ENCODE results near the gene CEP97.
"Not testable (repeated sequence)": the region's sequence is repeated elsewhere in the genome, so short reads cannot be mapped to it uniquely, and the experiment has no call there.

The CEP97 gene

DNA sequence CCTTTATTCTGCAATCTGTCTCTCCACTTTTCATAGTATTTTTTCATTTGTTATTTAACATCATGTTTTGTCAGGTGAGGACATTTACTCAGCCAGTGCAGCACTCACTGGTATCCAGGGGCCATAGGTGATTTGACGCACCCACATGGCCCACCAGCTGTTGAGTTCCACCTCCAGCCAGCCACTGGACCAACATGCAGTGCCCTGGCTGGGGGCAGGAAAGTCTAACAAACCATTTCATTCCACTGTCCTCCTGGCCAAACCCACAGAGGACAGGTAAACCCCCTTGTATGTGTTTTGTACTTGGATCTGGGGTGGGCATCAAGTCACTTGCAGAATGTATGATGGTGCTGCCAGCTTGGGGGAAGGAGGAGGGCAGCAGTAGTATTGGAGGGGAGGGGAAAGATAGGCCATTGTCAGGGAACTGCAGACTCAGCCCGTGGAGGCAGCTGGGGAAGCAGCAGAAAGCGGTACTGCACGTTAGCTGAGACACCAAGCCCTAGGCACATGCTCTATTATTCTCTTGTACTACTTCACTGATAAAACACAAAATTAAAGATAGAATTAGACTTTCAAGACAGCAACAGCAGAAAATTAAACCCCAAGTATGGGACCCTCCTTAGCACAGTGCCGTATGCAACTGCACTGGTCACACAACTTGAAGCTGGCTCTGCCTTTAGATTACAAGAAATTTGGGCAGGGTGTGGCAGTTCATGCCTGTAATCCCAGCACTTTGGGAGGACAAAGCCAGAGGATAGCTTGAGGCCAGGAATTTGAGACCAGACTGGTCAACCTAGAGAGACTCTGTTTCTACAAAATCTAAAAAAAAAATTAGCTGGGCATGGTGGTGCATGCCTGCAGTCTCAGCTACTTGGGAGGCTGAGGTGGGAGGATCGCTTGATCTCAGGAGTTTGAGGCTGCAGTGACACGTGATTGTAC is 22.4 kb upstream of the CEP97 start:
- no peak for DNase-seq (ENCODE audit: low read depth in 4 of 4, low spot score in 1 of 4)

DNA sequence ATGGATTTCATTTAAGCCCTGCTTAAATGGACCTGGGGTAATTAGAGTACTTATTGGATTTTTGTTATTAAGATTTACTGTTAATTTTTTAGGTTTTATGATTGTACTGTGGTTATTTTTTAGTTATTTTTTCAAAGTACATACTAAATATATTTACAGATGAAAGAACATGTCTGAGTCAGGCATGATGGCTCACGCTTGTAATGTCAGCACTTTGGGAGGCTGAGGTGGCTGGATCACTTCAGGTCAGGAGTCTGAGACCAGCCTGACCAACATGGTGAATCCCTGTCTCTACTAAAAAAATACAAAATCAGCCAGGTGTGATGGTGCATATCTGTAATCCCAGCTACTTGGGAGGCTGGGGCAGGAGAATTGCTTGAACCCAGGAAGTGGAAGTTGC is 21.7 kb upstream of the CEP97 start:
- DNase-seq (ENCODE audit: low read depth in 4 of 4, low spot score in 1 of 4) = no peak

DNA sequence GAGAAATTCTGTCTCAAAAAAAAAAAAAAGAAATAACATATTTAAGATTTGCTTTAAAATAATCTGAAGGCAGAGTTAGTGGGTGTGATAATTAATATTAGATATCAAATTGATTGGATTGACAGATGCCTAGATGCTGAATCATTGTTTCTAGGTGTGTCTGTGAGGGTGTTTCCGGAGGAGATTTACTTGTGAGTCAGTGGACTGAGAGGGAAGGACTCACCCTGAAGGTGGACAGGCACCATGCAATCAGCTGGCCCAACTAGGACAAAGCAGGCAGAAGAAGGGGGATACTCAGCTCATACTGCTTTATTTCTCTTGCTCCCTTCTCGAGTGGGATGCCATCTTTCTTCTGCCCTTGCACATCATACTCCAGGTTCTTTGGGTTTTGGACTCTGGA is 21.2 kb upstream of the CEP97 start:
- no peak for DNase-seq (ENCODE audit: low read depth in 4 of 4, low spot score in 1 of 4)

GRCh38 chr3:101704639-101705038 is 19.8 kb upstream of the CEP97 start:
- DNase-seq (ENCODE audit: low read depth in 4 of 4, low spot score in 1 of 4) = not testable (repeated sequence)

DNA sequence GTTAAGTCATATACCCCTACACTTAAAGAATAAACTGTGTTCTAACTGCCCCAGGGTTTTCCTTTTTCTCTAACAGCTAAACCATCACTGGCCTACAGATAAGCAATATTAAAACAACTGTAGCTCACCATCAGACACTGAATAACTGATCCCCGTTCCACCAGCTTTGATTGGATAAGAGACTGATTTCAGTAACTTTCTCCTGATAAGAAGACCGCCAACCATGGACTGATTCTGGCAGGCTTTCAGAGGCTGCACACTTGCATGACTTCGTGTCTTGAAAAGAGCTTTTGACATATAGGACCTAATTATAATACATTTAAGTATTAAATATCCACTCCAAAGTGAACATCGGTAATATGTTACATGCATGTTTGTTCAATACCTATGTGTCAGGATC is 15.3 kb upstream of the CEP97 start:
- no peak for DNase-seq (ENCODE audit: low read depth in 4 of 4, low spot score in 1 of 4)

DNA sequence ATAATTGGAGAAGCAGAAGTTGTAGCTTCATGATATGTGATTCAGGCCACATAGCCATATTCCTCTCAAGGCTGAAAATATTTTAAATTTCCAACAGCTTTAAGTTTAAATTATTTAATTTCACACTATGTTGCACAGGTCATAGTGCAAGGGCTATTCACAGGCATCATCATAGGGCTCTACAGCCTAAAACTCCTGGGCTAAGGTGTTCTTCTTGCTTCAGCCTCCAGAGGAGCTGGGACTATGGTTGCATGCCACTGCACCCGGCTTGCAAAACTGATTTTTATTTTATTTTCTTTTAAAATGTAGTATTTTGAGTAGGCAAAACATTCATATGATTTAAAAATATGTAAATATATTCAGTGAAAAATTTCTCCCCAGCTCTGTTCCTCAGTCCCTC is 6.0 kb upstream of the CEP97 start:
- DNase-seq (ENCODE audit: low read depth in 4 of 4, low spot score in 1 of 4) = no peak

DNA sequence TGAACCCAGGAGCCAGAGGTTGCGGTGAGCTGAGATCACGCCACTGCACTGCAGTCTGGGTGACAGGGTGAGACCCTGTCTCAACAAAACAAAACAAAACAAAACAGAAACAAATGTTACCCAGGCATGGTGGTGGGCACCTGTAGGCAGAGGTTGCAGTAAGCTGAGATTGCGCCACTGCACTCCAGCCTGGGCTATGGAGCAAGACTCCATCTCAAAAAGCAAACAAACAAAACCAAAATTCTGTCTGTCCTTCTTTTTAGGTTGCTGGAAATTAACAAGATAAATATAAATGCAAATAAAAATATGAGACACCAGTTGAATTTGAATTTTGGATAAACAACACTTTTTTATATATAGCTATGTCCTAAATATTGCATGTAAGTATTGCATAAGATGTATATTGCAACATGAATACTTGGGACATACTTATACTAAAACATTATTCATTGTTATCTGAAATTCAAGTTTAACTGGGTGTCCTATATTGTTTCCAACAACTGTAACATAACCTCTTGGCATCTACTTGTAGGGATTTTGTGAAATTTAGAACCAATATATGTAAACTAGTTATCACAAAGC is 4.7 kb upstream of the CEP97 start:
- DNase-seq (ENCODE audit: low read depth in 4 of 4, low spot score in 1 of 4) = no peak

DNA sequence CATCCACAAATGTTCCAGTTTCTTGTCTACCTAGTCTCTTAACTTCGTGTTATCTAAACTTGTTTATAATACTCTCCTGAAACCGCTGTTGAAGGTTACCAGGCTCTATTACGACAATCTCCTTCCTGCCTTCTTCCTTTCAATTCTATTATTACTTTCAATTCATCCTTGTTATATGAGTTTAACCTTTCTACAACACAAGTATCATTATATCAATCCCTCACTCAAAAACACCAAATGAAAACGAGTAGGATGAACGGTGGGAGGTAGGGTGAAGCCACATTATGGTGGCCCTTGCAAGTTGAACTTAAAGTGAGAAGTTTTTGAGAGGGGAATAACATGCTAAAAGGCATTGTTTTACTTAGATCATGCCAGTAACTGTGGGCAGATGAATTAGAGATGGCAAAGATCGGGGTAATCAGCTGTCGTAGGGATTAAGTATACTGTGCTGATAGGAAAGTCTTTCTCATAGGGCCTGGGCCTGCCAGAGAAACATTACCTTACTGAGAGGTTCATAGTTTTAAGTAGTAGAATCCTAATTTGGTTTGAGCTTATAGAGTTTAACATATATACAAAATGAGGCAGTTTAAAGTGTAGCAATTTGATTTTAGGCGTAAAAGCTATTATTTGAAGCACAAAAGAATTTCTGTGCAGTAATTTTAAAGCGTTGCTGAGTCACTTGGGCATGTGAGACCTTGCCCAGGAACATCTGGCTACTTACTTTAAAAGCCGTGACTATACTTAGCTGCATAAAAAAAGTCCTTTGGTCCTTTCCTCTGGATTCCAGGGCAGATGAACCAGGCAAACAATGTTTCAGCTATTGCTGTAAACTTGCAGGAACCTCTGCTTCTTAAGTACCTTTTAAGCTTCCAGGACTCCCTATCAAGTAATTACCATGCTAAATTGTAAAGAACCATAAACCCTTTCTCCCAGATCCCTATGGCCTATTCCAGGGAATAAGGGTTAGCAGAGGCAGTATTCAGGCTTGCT is 3.3 kb upstream of the CEP97 start:
- no peak for DNase-seq (ENCODE audit: low read depth in 4 of 4, low spot score in 1 of 4)

DNA sequence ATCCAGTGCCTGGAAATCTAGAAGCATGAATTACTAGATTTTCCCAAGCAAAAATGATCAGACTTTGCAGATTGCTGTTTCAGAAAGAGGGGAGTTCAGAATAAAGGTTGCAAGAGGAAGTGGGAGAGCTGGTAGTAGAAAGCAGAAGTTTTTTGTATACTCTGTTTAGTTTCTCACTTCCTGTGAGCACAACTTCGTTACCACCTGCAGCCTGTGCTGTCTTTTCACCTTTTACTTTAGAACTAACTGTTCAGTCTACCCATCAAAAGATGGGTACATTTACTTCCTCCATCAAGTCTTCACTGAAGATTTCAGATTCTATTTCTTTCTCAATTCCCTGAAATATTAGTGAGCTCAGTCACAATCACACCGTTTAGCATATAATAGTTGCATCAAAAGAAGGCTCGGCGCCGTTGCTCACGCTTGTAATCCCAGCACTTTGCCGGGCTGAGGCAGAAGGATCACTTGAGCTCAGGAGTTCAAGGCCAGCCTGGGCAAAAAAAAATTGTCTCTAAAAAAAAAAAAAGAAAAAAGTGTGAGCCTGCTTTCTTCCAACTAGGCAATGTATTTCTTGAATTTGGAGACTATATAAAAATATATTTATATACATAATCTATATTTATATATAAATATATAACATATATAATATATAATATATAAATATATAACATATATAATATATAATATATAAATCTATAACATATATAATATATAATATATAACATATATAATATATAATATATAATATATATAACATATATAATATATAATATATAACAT is 1.8 kb upstream of the CEP97 start:
- no peak for DNase-seq (ENCODE audit: low read depth in 4 of 4, low spot score in 1 of 4)

GRCh38 chr3:101725194-101725889 is 928 bp downstream of the CEP97 start:
- peak in 1 of 4 experiments; percentile 7 for DNase-seq (ENCODE audit: low read depth in 4 of 4, low spot score in 1 of 4)

GRCh38 chr3:101725890-101726275 is 1.5 kb downstream of the CEP97 start:
- DNase-seq (ENCODE audit: low read depth in 4 of 4, low spot score in 1 of 4) = no peak

- DNase-seq (ENCODE audit: low read depth in 4 of 4, low spot score in 1 of 4) = no peak
Measured at GRCh38 chr3:101729586-101729985, 5.2 kb downstream of the CEP97 start.

DNA sequence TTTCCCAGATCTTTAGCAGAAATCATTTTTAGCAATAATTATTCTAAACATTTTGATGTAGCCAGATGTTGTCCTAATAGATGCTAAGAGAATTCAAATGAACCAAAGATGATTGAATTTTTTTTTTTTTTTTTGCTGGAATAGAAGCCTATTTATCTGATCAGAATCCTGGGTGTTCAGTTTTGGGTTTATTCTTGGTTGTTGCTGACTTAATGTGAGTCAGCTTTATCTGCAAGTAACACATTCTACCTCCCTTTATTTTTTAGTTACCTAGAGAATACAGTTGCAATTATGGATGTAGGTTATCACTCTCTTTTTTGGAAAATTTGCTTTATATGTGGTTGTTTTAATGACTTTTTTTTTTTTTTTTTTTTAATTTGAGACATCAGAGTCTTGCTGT is 6.4 kb downstream of the CEP97 start:
- DNase-seq (ENCODE audit: low read depth in 4 of 4, low spot score in 1 of 4) = no peak

- DNase-seq (ENCODE audit: low read depth in 4 of 4, low spot score in 1 of 4) = no peak
Measured at GRCh38 chr3:101732240-101732641, 7.8 kb downstream of the CEP97 start.

- no peak for DNase-seq (ENCODE audit: low read depth in 4 of 4, low spot score in 1 of 4)
Measured at GRCh38 chr3:101735833-101736232, 11.4 kb downstream of the CEP97 start.

GRCh38 chr3:101741914-101742313 is 17.5 kb downstream of the CEP97 start:
- not testable (repeated sequence) for DNase-seq (ENCODE audit: low read depth in 4 of 4, low spot score in 1 of 4)

- DNase-seq (ENCODE audit: low read depth in 4 of 4, low spot score in 1 of 4) = no peak
Measured at GRCh38 chr3:101744811-101745210, 20.4 kb downstream of the CEP97 start.

- not testable (repeated sequence) for DNase-seq (ENCODE audit: low read depth in 4 of 4, low spot score in 1 of 4)
Measured at GRCh38 chr3:101745934-101746333, 21.5 kb downstream of the CEP97 start.

GRCh38 chr3:101753386-101754113 is 29.1 kb downstream of the CEP97 start:
- not testable (repeated sequence) for DNase-seq (ENCODE audit: low read depth in 4 of 4, low spot score in 1 of 4)
